Measurements from ENCODE around the gene MYBBP1A. TPM values are rescaled to one million over a fixed set of nuclear protein-coding genes. Genes with fewer than 3 reads are reported as not detected.

Gene MYBBP1A
- total RNA-seq, 6 experiments from 2014 or later = 65.9 to 80.8 (median 71.8) TPM

- Mint-ChIP-seq H3K36me3 (ENCODE audit: low read depth) (no peaks in the 10 kb centered on the region), H3K4me1 (ENCODE audit: low read depth) (no peaks in the 10 kb centered on the region), H3K4me3 (no peak overlapping the region)
Observed at GRCh38 chr17:4577386-4577993, 22.3 kb upstream of the MYBBP1A start.

GRCh38 chr17:4576729-4577322 is 21.6 kb upstream of the MYBBP1A start:
- Mint-ChIP-seq H3K9me3 (no peaks in the 10 kb centered on the region), H3K4me1 (ENCODE audit: low read depth) (no peaks in the 10 kb centered on the region), H3K4me3 (no peak overlapping the region), H3K27ac (no peak overlapping the region), H3K36me3 (ENCODE audit: low read depth) (no peaks in the 10 kb centered on the region), H3K27me3 (ENCODE audit: insufficient read depth) (peaks cover 27% of the 10 kb centered on the region)
- no peak for TF ChIP-seq CTCF (IDR thresholded peaks at IDR 0.05)
- no peak for DNase-seq

More at GRCh38 chr17:4577386-4577993, 22.3 kb upstream of the MYBBP1A start:
- H3K27me3 Mint-ChIP-seq (ENCODE audit: insufficient read depth) = peaks cover 26% of the 10 kb centered on the region
- H3K27ac Mint-ChIP-seq = no peak overlapping the region
- no peak for DNase-seq
- no peaks in the 10 kb centered on the region for H3K9me3 Mint-ChIP-seq
- TF ChIP-seq CTCF (IDR thresholded peaks at IDR 0.05) = no peak

- no peak overlapping the region for H3K4me3 Mint-ChIP-seq
- no peak for TF ChIP-seq CTCF (IDR thresholded peaks at IDR 0.05)
- H3K9me3 Mint-ChIP-seq = no peaks in the 10 kb centered on the region
- H3K27ac Mint-ChIP-seq = no peak overlapping the region
- H3K4me1 Mint-ChIP-seq (ENCODE audit: low read depth) = no peaks in the 10 kb centered on the region
- H3K27me3 Mint-ChIP-seq (ENCODE audit: insufficient read depth) = peaks cover 21% of the 10 kb centered on the region
- no peak for DNase-seq
- no peaks in the 10 kb centered on the region for H3K36me3 Mint-ChIP-seq (ENCODE audit: low read depth)
Observed at GRCh38 chr17:4576161-4576558, 21.0 kb upstream of the MYBBP1A start.

GRCh38 chr17:4574448-4575045 is 19.4 kb upstream of the MYBBP1A start:
- Mint-ChIP-seq H3K27ac (no peak overlapping the region), H3K36me3 (ENCODE audit: low read depth) (no peaks in the 10 kb centered on the region), H3K4me1 (ENCODE audit: low read depth) (no peaks in the 10 kb centered on the region), H3K4me3 (no peak overlapping the region), H3K27me3 (ENCODE audit: insufficient read depth) (peaks cover 19% of the 10 kb centered on the region), H3K9me3 (no peaks in the 10 kb centered on the region)
- TF ChIP-seq CTCF (IDR thresholded peaks at IDR 0.05) = no peak
- no peak for DNase-seq

GRCh38 chr17:4573669-4574068 is 18.5 kb upstream of the MYBBP1A start:
- no peaks in the 10 kb centered on the region for H3K9me3 Mint-ChIP-seq
- no peaks in the 10 kb centered on the region for H3K36me3 Mint-ChIP-seq (ENCODE audit: low read depth)
- no peak for DNase-seq
- peaks cover 23% of the 10 kb centered on the region for H3K27me3 Mint-ChIP-seq (ENCODE audit: insufficient read depth)
- TF ChIP-seq CTCF (IDR thresholded peaks at IDR 0.05) = no peak
- no peak overlapping the region for H3K27ac Mint-ChIP-seq
- no peaks in the 10 kb centered on the region for H3K4me1 Mint-ChIP-seq (ENCODE audit: low read depth)
- H3K4me3 Mint-ChIP-seq = no peak overlapping the region

Measured in HFFc6 (cell line).